ENCODE data around the gene CCDC88B.

Gene CCDC88B

GRCh38 chr11:64362339-64362738 lies 22.3 kb downstream of the CCDC88B start:
- DNase-seq (ENCODE audit: low read depth) = no peak

- no peak for DNase-seq (ENCODE audit: low read depth)
Measured at GRCh38 chr11:64364435-64364834, 24.4 kb downstream of the CCDC88B start.

GRCh38 chr11:64364911-64365310 lies 24.9 kb downstream of the CCDC88B start:
- no peak for DNase-seq (ENCODE audit: low read depth)

- no peak for DNase-seq (ENCODE audit: low read depth)
Measured at GRCh38 chr11:64366751-64367150, 26.7 kb downstream of the CCDC88B start.

- DNase-seq (ENCODE audit: low read depth) = no peak
Measured at GRCh38 chr11:64367931-64368672, 28.1 kb downstream of the CCDC88B start.

GRCh38 chr11:64368673-64369074 lies 28.7 kb downstream of the CCDC88B start:
- no peak for DNase-seq (ENCODE audit: low read depth)

- DNase-seq (ENCODE audit: low read depth) = no peak
Measured at GRCh38 chr11:64369440-64370421, 29.7 kb downstream of the CCDC88B start.

- no peak for DNase-seq (ENCODE audit: low read depth)
Measured at GRCh38 chr11:64371201-64371600, 31.2 kb downstream of the CCDC88B start.

- DNase-seq (ENCODE audit: low read depth) = no peak
Measured at GRCh38 chr11:64372021-64372420, 32.0 kb downstream of the CCDC88B start.

GRCh38 chr11:64372802-64373597 lies 33.0 kb downstream of the CCDC88B start:
- DNase-seq (ENCODE audit: low read depth) = no peak

GRCh38 chr11:64373598-64373974 lies 33.6 kb downstream of the CCDC88B start:
- DNase-seq (ENCODE audit: low read depth) = no peak

- DNase-seq (ENCODE audit: low read depth) = no peak
Measured at GRCh38 chr11:64376071-64376470, 36.1 kb downstream of the CCDC88B start.

- DNase-seq (ENCODE audit: low read depth) = no peak
Measured at GRCh38 chr11:64378335-64378880, 38.4 kb downstream of the CCDC88B start.

- DNase-seq (ENCODE audit: low read depth) = no peak
Measured at GRCh38 chr11:64379160-64379559, 39.2 kb downstream of the CCDC88B start.

GRCh38 chr11:64379817-64380709 lies 40.1 kb downstream of the CCDC88B start:
- DNase-seq (ENCODE audit: low read depth) = no peak

GRCh38 chr11:64381350-64381749 lies 41.3 kb downstream of the CCDC88B start:
- no peak for DNase-seq (ENCODE audit: low read depth)

- no peak for DNase-seq (ENCODE audit: low read depth)
Measured at GRCh38 chr11:64382047-64382446, 42.0 kb downstream of the CCDC88B start.

- no peak for DNase-seq (ENCODE audit: low read depth)
Measured at GRCh38 chr11:64382586-64382985, 42.6 kb downstream of the CCDC88B start.

- DNase-seq (ENCODE audit: low read depth) = no peak
Measured at GRCh38 chr11:64383580-64383979, 43.6 kb downstream of the CCDC88B start.

GRCh38 chr11:64384028-64384737 lies 44.2 kb downstream of the CCDC88B start:
- DNase-seq (ENCODE audit: low read depth) = no peak

All from activated T-helper 9 cell treated with anti-CD3 and anti-CD28 coated beads, Interleukin-2, amount 50 U/mL, for 16 hours (primary cell).